ENCODE measurements around the gene VDR.

DNA sequence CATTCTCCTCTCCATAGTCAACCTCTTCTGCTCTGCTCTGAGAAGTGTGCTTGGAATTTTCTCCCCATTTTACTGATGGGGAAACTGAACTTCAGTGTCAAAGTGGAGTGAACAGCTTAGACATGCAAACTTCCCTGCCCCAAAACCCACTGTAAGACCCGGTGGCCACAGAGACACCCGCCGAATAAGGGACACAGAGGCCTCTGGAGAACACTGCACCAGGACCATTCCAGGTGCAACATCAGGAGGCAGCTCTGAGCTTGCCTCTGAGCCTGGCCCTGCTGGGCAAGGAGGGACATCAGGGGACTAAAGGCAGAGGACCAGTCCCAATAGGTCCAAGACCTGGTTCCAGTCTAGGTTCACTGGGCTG, 86.8 kb downstream of the VDR start:
- TF ChIP-seq EZH2 (IDR thresholded peaks at IDR 0.05; ENCODE audit: insufficient read depth, poor library complexity, severe bottlenecking) (no peak), EZH2phosphoT487 (IDR thresholded peaks at IDR 0.05; ENCODE audit: insufficient read depth, low read depth) (no peak)

Data from GM23248 (cell line).